Panc1 (cell line): ENCODE measurements around the gene BBX. TPM values are rescaled to one million over a fixed set of nuclear protein-coding genes. Genes with fewer than 3 reads are reported as not detected.

Experiments used
- ATAC-seq: fragments of 200-7000 bp; cut with Tn5 transposase; 2 replicates; pipeline ENCODE4 v1.9.1; 2020; ENCODE audit warnings: mild to moderate bottlenecking, moderate library complexity
- BruUV-seq: library from RNA; stranded (reverse); fragments of 400-500 nt; replicated peaks from 2 replicates; lab custom pipeline; 2021; lab: Mats Ljungman, UMichigan
- CTCF ChIA-PET: fragments of 300-600 bp; sonication (Branson Sonifier 250); formaldehyde crosslinking; loops from one replicate; lab custom pipeline; 2022; ENCODE audit warnings: antibody characterized with exemption; lab: Charles Lee
- POLR2A ChIA-PET: fragments of 300-600 bp; sonication (Branson Sonifier 250); formaldehyde crosslinking; loops from one replicate; lab custom pipeline; 2022; ENCODE audit warnings: antibody characterized with exemption; lab: Charles Lee
- DNase-seq: peaks from one replicate; pipeline ENCODE4 v3.0.0-alpha.2; 2010; ENCODE audit warnings: low read depth, low spot score
- H3K27ac ChIP-seq: 2 replicates; pipeline ENCODE4 v1.5.1; 2011; ENCODE audit warnings: mild to moderate bottlenecking, low read length, inconsistent platforms
- H3K27me3 ChIP-seq: fragments of 200-500 bp; sonication (Bioruptor generic); 2 replicates; pipeline ENCODE4 v1.6.0; 2014; ENCODE audit warnings: low read length, inconsistent platforms; ENCODE audit not compliant: control insufficient read depth, insufficient read depth
- H3K36me3 ChIP-seq: fragments of 200-500 bp; sonication (Bioruptor generic); 2 replicates; pipeline ENCODE4 v1.5.1; 2014; ENCODE audit warnings: inconsistent platforms, mild to moderate bottlenecking, low read length, moderate library complexity; ENCODE audit not compliant: control insufficient read depth, insufficient read depth
- H3K4me1 ChIP-seq: 2 replicates; pipeline ENCODE4 v1.5.1; 2011; ENCODE audit warnings: inconsistent platforms, mild to moderate bottlenecking, low read length, moderate library complexity; ENCODE audit not compliant: control insufficient read depth, insufficient read depth
- H3K4me3 ChIP-seq, 2 experiments: 2 replicates each; pipeline ENCODE4 v1.5.1; 2011 to 2012; ENCODE audit warnings: low read depth in 2 of 2, low read length in 2 of 2, mild to moderate bottlenecking in 2 of 2, inconsistent platforms in 1 of 2, moderate library complexity in 1 of 2
- H3K9me3 ChIP-seq: fragments of 200-500 bp; sonication (Bioruptor generic); 2 replicates; pipeline ENCODE4 v1.5.1; 2014; ENCODE audit warnings: low read depth, mild to moderate bottlenecking, inconsistent platforms, low read length, moderate library complexity; ENCODE audit not compliant: control insufficient read depth, insufficient read depth
- CTCF ChIP-seq: fragments of 450-650 bp; IDR thresholded peaks from 2 replicates; pipeline ENCODE4 v1.5.1; 2017; ENCODE audit warnings: mild to moderate bottlenecking
- POLR2AphosphoS5 ChIP-seq: IDR thresholded peaks from 2 replicates; pipeline ENCODE4 v1.6.1; 2012; ENCODE audit warnings: mild to moderate bottlenecking, low read depth, low read length, moderate library complexity
- REST ChIP-seq, 2 experiments: IDR thresholded peaks; 2 replicates each; pipeline ENCODE4 v1.6.1; 2011 to 2012; ENCODE audit warnings: low read depth in 2 of 2, control low read depth in 1 of 2, low read length in 1 of 2, mild to moderate bottlenecking in 1 of 2, moderate library complexity in 1 of 2; ENCODE audit not compliant: insufficient read depth in 1 of 2
- SIN3A ChIP-seq: IDR thresholded peaks from 2 replicates; pipeline ENCODE4 v1.6.1; 2012; ENCODE audit warnings: low read depth, mild to moderate bottlenecking, low read length, moderate library complexity, borderline replicate concordance; ENCODE audit not compliant: insufficient read depth
- TCF7L2 ChIP-seq: IDR thresholded peaks from 2 replicates; pipeline ENCODE4 v1.6.1; 2011; ENCODE audit warnings: mild to moderate bottlenecking, low read depth, low read length, inconsistent platforms
- in situ Hi-C: cut with HindIII; loops from 2 replicates; pipeline ENCODE4 v1.10.0; 2016; ENCODE audit warnings: low sequenced_read_pairs, low pct_unique_long_range_greater_than_20kb
- intact Hi-C: fragments of 100-400 bp; cut with micrococcal nuclease; formaldehyde crosslinking; loops from one replicate; pipeline ENCODE4 v1.10.0; 2022; ENCODE audit not compliant: unreplicated experiment
- total RNA-seq: library from RNA; stranded (reverse); gene quantifications from one replicate; pipeline ENCODE4 v1.2.1, GENCODE V29; 2021; ENCODE audit not compliant: unreplicated experiment

Gene BBX
- total RNA-seq, 1 experiment from 2014 or later = 28.5 TPM

GRCh38 chr3:107769882-107770281 is 247.1 kb downstream of the BBX start:
- Histone ChIP-seq H3K9me3 (no peaks in the 10 kb centered on the region), H3K4me1 (no peaks in the 10 kb centered on the region), H3K27me3 (no peaks in the 10 kb centered on the region; the same call in 1 of the 2 replicates), H3K36me3 (no peaks in the 10 kb centered on the region), H3K27ac (no peak overlapping the region), H3K4me3 (no peak overlapping the region)
- POLR2A ChIA-PET = interaction anchor here (0.7 kb wide), 1 partner anchor 110 kb away, joined by 3 read pairs; no protein-coding TSS in a partner anchor
- in situ Hi-C loops (no loop called here), intact Hi-C loops (no loop called here)
- TF ChIP-seq POLR2AphosphoS5 = no peak
- TF ChIP-seq REST (IDR thresholded peaks at IDR 0.05; ENCODE audit: insufficient read depth in 1 of 2, low read depth in 2 of 2, low read length in 1 of 2) = no peak
- TF ChIP-seq TCF7L2 = no peak
- TF ChIP-seq SIN3A = no peak
- no peak for TF ChIP-seq CTCF
- BruUV-seq = no TSS peak
- CTCF ChIA-PET = no interaction called here
- DNase-seq (no peak), ATAC-seq (no peak)

- H3K27me3 ChIP-seq = no peaks in the 10 kb centered on the region; the same call in 1 of the 2 replicates
- in situ Hi-C loops = no loop called here
- ChIA-PET CTCF (no interaction called here), POLR2A (no interaction called here)
- DNase-seq (no peak), ATAC-seq (no peak)
- H3K4me3 ChIP-seq = no peak overlapping the region
- no peaks in the 10 kb centered on the region for H3K9me3 ChIP-seq
- intact Hi-C loops = no loop called here
- H3K36me3 ChIP-seq = no peaks in the 10 kb centered on the region
- TF ChIP-seq SIN3A = no peak
- H3K4me1 ChIP-seq = no peaks in the 10 kb centered on the region
- no peak overlapping the region for H3K27ac ChIP-seq
- no TSS peak for BruUV-seq
Observed at GRCh38 chr3:107772016-107772415, 249.3 kb downstream of the BBX start.

GRCh38 chr3:107775974-107776373 is 253.2 kb downstream of the BBX start:
- in situ Hi-C loops = no loop called here
- no peak for ATAC-seq
- CTCF ChIA-PET = interaction anchor here (0.6 kb wide), 1 partner anchor 135 kb away, joined by 3 read pairs; no protein-coding TSS in a partner anchor

More at GRCh38 chr3:107775974-107776373, 253.2 kb downstream of the BBX start:
- Histone ChIP-seq H3K9me3 (no peaks in the 10 kb centered on the region), H3K27me3 (no peaks in the 10 kb centered on the region; the same call in 1 of the 2 replicates), H3K36me3 (no peaks in the 10 kb centered on the region; the same call in 1 of the 2 replicates), H3K27ac (no peak overlapping the region), H3K4me1 (no peaks in the 10 kb centered on the region), H3K4me3 (no peak overlapping the region)
- no peak for DNase-seq
- TF ChIP-seq REST (IDR thresholded peaks at IDR 0.05; ENCODE audit: insufficient read depth in 1 of 2, low read depth in 2 of 2, low read length in 1 of 2) = no peak
- no peak for TF ChIP-seq TCF7L2
- TF ChIP-seq POLR2AphosphoS5 = no peak
- TF ChIP-seq SIN3A = no peak
- no peak for TF ChIP-seq CTCF
- no TSS peak for BruUV-seq
- POLR2A ChIA-PET = no interaction called here
- intact Hi-C loops = no loop called here
